A549 (cell line): ENCODE measurements around the gene HMSD.

Experiments used
- CBX8 ChIP-seq: fragments of 200-600 bp; sonication (generic); IDR thresholded peaks from 2 replicates; pipeline ENCODE4 v1.6.1; 2016
- FOSL2 ChIP-seq, 2 experiments: fragments of 450-650 bp in 1 of 2; fragments of >200 bp in 1 of 2; sonication (Bioruptor Twin) in 1 of 2; formaldehyde crosslinking; IDR thresholded peaks; 2 replicates each; pipeline versions ENCODE4 v1.5.0 to v1.6.1; 2016 to 2020; ENCODE audit warnings: mild to moderate bottlenecking in 1 of 2, moderate library complexity in 1 of 2
- HOXA7 ChIP-seq: fragments of 250-450 bp; sonication (Bioruptor Pico); IDR thresholded peaks from 2 replicates; pipeline ENCODE4 v1.5.0; 2020; ENCODE audit warnings: mild to moderate bottlenecking, moderate library complexity
- MAFK ChIP-seq: fragments of 450-650 bp; IDR thresholded peaks from 2 replicates; pipeline ENCODE4 v1.6.1; 2014; ENCODE audit not compliant: partially characterized antibody
- MAZ ChIP-seq: fragments of 150-350 bp; IDR thresholded peaks from 2 replicates; pipeline ENCODE4 v1.6.1; 2014; ENCODE audit warnings: antibody characterized with exemption, low read depth, low read length, borderline replicate concordance
- NPAS2 ChIP-seq: fragments of 250-450 bp; sonication (Bioruptor Pico); IDR thresholded peaks from 2 replicates; pipeline ENCODE4 v1.8.0; 2022; ENCODE audit warnings: mild to moderate bottlenecking, moderate library complexity, borderline replicate concordance
- POLR2A ChIP-seq: IDR thresholded peaks from 2 replicates; pipeline ENCODE4 v1.6.1; 2012; ENCODE audit warnings: mild to moderate bottlenecking, low read length
- TF ChIP-seq, protein P1 (sequence below): fragments of >200 bp; sonication (Bioruptor Twin); formaldehyde crosslinking; IDR thresholded peaks from 3 replicates; pipeline ENCODE4 v1.5.1; 2016
- TF ChIP-seq, protein P2 (sequence below): IDR thresholded peaks from 2 replicates; pipeline ENCODE4 v1.6.1; 2012
- TF ChIP-seq, protein P3 (sequence below): fragments of 200-600 bp; sonication (generic); IDR thresholded peaks from 2 replicates; pipeline ENCODE4 v1.6.1; 2016; ENCODE audit warnings: antibody characterized with exemption, mild to moderate bottlenecking, moderate library complexity

DNA sequence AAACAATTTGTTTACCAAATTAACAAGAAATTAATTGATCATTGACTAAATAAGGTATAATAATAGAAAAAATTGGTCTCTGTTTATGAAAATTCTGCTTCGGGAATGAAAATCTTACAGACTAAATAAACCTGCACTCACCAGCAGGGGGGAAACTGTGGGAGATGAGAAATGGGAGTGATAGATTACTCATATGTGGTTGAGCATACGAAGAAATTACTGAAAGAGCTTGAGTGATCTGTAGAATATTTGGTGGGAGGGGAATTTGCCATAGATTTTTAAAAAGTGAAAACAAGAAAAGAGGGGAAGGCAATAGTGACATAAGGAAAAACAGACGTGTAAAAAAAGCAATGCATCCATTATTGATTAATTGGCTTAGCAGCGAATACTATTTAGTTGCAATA lies 2.2 kb downstream of the HMSD start:
- TF ChIP-seq, protein P1, sequence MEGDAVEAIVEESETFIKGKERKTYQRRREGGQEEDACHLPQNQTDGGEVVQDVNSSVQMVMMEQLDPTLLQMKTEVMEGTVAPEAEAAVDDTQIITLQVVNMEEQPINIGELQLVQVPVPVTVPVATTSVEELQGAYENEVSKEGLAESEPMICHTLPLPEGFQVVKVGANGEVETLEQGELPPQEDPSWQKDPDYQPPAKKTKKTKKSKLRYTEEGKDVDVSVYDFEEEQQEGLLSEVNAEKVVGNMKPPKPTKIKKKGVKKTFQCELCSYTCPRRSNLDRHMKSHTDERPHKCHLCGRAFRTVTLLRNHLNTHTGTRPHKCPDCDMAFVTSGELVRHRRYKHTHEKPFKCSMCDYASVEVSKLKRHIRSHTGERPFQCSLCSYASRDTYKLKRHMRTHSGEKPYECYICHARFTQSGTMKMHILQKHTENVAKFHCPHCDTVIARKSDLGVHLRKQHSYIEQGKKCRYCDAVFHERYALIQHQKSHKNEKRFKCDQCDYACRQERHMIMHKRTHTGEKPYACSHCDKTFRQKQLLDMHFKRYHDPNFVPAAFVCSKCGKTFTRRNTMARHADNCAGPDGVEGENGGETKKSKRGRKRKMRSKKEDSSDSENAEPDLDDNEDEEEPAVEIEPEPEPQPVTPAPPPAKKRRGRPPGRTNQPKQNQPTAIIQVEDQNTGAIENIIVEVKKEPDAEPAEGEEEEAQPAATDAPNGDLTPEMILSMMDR = no peak
- no peak for TF ChIP-seq CBX8
- TF ChIP-seq POLR2A = no peak
- TF ChIP-seq, protein P2, sequence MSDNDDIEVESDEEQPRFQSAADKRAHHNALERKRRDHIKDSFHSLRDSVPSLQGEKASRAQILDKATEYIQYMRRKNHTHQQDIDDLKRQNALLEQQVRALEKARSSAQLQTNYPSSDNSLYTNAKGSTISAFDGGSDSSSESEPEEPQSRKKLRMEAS = no peak
- TF ChIP-seq, protein P3, sequence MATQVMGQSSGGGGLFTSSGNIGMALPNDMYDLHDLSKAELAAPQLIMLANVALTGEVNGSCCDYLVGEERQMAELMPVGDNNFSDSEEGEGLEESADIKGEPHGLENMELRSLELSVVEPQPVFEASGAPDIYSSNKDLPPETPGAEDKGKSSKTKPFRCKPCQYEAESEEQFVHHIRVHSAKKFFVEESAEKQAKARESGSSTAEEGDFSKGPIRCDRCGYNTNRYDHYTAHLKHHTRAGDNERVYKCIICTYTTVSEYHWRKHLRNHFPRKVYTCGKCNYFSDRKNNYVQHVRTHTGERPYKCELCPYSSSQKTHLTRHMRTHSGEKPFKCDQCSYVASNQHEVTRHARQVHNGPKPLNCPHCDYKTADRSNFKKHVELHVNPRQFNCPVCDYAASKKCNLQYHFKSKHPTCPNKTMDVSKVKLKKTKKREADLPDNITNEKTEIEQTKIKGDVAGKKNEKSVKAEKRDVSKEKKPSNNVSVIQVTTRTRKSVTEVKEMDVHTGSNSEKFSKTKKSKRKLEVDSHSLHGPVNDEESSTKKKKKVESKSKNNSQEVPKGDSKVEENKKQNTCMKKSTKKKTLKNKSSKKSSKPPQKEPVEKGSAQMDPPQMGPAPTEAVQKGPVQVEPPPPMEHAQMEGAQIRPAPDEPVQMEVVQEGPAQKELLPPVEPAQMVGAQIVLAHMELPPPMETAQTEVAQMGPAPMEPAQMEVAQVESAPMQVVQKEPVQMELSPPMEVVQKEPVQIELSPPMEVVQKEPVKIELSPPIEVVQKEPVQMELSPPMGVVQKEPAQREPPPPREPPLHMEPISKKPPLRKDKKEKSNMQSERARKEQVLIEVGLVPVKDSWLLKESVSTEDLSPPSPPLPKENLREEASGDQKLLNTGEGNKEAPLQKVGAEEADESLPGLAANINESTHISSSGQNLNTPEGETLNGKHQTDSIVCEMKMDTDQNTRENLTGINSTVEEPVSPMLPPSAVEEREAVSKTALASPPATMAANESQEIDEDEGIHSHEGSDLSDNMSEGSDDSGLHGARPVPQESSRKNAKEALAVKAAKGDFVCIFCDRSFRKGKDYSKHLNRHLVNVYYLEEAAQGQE = no peak
- no peak for TF ChIP-seq NPAS2 (CRISPR knock-in tag)
- TF ChIP-seq MAFK = no peak
- no peak for TF ChIP-seq FOSL2 (IDR thresholded peaks at IDR 0.05)
- no peak for TF ChIP-seq FOSL2 (CRISPR knock-in tag; IDR thresholded peaks at IDR 0.05)
- no peak for TF ChIP-seq HOXA7 (CRISPR knock-in tag)
- TF ChIP-seq MAZ = no peak
